Fibroblast of skin of abdomen (primary cell): ENCODE measurements around the gene PRKN.

ENCODE experiments used
- DNase-seq: peaks from one replicate; pipeline ENCODE4 v3.0.0-alpha.2; 2013

Gene PRKN

DNA sequence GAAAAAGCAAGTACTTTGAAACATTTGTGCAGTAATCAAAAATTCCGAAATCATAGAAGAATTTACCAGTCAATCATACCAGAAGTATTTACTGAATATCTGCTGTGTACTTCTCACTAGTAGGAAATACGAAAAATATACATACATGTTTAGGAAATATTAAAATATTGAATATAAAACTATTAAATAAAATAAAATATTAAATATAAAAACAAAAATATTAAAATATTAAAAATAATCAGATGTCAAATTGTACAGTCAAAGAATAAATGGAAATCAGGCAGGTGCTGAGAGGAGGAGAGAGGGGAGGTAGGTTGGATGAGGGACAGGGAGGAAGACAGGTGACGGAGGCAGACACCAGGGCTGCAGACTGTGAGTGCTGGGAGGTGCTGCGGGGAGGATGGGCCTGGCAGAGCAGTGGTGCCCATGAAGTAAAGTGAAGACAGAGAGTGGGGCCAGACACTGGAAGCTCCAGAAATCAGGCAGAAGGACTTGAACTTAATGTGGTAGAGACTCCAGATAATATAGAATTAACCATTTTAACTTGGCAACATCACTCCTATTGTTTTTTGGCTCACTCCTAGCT lies 55.9 kb downstream of the PRKN start:
- no peak for DNase-seq

DNA sequence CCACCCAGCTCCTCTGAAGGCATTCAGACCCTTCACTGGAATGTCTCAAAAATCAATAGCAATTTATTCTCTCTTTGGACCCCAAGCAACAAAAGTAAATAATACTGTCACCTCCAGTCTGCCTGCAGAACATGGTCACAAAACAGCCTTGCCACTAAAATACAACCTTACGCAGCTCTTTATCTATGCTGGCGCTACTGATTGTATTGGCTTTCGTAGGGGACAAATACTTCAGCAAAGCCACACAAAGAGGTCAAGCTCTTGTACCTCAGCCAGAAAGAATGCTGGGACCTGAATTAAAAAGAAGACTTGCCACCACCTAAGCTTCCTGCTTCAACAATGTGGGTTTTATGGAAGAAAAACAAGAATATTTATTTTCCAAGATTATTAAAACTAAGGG lies 57.2 kb downstream of the PRKN start:
- DNase-seq = no peak

DNA sequence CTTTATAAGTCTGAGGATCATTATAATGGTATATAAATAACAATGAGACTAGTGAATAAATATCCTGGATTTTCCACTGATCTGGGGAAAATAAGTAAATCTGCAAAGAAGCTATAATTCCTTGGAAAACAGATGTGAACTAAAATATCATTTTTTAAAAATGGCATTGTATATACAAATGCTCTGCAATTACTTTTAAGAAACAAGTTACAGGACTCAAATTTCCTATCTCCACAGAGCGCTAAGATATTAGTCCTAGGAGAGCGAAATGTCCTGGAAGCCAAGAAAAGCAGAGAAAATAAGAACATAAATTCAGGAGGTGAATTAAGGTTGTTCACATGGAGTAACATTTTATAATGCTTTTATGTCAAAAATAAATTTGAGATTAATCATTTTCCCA lies 61.3 kb downstream of the PRKN start:
- no peak for DNase-seq

DNA sequence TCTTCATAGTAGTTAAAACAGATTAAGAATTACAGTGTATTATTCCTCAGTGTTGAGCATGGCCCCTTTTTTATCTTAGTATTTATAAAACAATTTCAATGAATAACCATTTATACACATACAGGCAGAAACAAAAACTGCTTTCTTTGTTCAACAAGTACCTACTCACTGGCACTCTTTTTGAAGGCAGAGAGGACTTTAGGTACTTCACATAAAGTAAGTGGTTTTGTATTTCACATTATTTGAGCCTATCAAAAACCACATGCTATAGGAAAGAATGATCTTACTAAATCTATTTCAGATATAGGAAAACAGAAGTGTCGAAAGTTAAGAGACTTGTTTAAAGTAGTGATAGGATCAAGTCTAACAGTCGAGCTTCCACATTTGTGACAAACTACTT lies 73.8 kb downstream of the PRKN start:
- no peak for DNase-seq

DNA sequence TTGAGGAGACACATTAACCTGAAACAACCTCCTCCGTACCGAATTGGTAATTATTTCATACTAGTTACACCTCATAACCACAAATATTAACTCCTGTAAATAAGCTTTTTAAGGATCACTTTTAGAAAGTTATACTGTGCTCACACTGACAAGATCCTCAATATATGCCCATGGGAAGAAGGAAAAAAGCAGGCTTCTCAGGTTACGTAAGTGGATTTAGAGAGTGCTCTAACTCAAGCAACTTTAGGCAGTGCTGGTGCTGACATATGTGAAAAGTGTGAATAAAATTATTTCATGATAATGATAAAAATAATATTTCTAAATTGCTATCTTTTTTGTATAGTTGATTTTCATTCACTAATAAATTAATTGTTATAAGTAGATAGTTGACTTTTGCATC lies 76.1 kb downstream of the PRKN start:
- DNase-seq = no peak

DNA sequence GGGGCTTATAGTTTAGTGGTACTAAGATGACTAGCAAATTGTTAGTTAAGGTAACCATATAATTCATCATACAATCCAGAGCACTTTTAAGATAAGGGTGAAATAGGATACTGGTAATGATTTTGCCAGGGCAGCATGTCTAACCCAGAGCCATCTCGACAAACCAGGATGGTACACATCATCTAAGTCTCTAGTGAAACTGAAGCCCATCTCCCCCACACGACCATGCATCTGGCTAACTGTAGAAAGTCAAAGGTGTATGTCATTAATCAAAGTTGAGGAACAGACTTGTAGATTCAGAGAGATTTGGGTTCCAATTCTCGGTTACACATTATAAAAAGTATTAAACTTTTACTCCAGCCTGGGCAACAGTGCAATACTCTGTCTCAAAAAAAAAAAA lies 78.3 kb downstream of the PRKN start:
- DNase-seq = no peak

DNA sequence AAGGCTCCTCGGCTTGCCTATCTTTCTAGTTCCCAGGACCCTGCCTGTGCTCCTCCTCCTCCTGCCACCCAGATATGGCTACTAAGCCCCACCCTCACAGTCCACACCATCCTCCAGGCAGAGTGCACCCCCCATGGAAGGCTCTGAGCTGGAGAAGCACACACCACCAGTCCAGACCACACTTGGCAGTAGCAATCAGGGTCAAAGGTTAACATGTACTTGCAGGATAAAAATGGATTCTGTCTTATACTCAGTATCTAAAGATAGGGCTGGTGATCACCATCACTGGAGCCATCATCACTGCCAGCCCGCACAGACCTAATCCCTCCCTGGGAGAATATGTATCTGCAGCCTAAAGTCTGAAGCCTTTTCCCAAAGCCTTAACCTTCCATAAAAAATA lies 83.4 kb downstream of the PRKN start:
- no peak for DNase-seq

DNA sequence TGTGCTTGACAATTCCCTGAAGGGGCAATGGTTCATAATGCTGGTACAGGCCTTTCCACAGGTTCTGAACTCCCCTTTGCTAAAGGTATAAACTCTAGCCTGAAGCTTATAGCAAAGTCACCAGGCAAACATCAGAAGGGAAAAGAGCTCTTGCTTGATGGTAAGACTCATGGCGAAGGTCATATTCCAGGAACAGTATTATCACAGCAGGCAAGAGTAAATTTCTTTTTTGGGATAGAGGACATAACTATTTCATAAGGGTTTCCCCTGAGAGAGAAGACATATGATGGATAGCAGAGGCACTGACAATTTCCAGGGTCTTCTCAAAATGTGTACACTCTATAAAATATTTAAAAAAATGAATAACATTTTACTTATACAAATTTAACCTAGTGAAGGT lies 86.8 kb downstream of the PRKN start:
- DNase-seq = no peak

DNA sequence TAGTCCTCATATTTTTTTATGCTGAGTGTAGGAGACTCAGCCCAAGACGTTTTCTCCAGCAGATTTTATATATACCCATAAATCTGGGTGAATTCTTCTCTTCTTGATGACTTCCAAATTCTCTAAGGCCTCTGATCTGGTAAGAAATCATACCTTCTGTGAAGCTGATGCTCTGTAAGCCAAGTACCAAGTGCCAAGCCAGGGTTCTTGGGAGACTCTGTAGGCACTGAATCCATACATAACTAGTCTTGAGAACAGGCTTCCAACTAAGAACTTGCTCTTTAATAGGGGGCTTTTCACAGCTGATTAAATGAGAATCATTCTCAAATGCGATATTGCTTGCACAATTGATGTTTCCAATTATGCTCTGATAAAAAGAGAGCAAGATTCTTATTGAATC lies 87.6 kb downstream of the PRKN start:
- DNase-seq = no peak

DNA sequence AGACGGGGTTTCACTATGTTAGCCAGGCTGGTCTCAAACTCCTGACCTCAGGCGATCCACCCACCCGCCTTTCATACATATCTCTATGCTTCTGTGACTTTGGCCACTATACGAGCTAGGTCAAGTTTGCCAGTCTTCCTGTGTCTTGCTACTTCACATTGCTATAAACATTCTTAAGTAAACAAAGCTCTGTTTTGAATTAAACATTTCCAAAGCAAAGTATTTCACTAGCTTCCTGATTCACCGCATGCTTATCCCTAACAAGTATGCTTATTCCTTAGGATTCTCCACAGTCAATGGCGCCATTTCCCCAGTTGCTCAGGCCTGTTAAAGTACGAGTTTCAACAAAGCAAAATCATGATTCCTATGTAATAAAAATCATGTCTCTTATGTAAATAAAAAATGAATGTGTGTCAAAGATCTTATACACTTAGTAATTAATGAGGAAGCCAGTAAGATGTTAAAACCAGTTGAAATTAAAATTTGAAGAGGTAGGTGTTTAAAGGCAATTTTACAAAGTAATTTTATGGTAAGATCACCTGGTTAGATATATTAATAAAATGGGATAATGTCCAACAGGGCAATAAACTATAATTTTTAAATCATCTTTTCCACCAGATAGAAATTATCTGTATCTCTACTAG lies 88.5 kb downstream of the PRKN start:
- DNase-seq = no peak

DNA sequence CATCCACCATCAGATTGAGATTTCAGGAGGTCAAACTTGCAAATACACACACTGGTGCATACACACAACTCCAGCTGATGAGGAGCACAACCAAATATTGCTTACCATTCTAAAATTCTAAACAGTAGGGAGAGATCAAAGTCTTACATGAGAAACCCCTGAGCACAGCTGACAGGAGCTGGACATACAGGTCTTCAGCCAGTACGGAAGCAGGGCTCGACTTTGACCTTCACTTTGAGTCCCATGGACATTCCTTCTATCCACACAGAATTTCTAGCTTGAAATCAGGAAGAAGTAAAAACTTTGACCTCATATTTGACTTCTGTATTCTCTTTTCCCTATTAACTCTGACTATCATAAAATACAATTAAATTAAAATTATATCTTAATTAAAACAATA lies 90.2 kb downstream of the PRKN start:
- no peak for DNase-seq

DNA sequence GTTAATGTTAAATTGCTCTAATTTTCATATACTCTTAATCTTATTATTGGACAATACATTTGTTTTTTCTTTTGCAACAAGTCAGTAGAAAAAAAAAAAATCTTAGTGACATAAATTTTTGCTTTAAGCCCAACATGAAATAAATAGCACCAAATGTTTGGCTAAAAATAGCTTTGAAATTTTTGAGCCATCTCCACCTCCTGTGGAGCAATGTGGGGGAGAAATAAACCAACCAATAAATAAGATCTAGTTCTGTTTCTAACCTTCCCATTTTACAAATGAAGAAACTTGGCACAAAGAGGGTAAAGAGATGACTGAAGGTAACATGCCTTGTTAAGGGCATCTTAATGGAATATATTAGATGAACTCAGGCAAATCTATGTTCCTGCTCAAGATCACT lies 91.4 kb downstream of the PRKN start:
- DNase-seq = no peak

DNA sequence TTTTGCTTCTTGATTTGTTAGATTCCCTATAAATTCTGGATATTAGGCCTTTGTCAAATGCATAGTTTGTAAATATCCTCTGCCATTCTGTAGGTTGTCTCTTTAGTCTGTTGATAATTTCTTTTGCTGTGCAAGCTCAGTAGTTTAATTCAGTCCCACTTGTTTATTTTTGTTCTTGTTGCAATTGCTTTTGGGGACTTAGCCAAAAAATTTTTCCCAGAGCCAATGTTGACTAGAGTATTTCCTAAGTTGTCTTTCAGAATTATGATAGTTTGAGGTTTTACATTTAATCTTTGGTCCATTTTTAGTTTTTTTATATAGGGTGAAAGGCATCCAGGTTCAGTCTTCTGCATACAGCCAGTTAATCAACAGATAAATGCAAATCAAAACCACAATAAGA lies 96.0 kb downstream of the PRKN start:
- DNase-seq = no peak

DNA sequence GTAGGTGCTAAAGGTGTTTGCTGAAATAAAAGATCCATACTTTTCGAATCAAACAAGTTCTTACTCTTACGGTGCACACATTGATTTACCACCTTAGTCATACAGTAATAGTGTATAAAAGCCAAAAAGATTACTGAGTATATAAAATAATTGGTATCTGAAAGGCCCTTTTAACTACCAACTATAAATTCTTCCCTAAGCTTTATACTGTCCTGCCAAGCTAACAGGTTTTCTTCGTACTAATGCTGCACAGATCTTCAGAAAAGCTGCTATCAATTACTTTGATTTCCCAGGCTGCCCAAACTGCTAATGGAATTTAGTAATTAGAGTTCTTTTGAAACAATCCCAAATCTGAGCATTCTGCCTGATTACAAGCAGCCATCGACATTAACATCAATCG lies 97.5 kb downstream of the PRKN start:
- no peak for DNase-seq

DNA sequence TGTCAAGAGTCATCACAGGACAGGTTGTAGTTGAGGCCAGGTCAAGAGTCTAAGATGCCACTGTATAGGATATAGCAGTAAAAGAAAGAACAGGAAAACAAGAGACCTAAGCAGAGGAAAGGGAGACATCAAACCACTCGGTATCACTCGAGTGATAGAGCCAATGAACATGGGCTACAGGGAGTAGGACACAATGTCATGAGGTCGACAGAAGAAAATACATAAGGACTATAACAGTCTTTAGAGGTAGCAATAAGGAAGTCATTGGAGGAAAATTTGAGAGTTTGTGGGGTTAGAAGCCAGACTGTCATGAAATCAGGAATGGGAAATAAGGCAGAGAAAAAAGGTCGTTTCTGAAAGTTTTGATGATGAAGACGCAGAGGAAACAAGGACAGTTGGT lies 99.7 kb downstream of the PRKN start:
- DNase-seq = no peak

DNA sequence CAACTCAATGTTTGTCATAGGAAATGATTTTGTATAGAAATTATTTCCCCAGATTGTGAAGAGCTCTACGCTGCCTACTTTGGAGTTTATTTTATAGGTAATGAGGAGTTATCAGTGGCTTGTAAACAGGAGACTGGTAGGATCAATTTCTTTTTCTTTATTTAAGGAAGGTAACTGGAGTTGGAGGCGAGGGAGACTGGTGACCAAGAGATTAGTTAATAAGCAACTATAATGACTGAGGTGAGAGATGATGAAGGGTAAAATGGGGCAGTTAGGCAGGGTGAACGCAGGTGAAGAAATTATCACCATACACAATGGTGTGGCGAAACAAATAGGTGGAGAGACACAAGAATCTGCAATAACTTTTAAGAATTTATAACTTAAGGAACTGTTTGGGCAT lies 100.2 kb downstream of the PRKN start:
- DNase-seq = no peak

DNA sequence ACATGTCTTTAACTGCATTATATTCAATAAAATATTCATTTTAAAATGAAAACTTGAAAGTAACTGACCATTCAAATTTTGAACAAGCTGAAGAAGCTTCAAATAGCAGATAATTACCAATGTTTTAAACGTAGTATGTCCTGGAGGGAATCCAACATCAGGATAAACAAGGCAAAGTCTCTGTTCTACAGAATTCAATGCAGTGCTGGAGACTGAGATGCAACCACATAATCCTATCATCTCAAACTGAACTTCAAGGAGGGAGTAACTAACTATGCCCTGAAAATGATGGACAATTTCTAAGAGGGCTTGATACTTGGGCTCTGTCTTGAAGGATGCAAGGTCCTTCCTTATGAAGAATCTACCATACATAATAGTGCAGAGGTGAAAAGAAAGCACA lies 100.7 kb downstream of the PRKN start:
- DNase-seq = no peak

DNA sequence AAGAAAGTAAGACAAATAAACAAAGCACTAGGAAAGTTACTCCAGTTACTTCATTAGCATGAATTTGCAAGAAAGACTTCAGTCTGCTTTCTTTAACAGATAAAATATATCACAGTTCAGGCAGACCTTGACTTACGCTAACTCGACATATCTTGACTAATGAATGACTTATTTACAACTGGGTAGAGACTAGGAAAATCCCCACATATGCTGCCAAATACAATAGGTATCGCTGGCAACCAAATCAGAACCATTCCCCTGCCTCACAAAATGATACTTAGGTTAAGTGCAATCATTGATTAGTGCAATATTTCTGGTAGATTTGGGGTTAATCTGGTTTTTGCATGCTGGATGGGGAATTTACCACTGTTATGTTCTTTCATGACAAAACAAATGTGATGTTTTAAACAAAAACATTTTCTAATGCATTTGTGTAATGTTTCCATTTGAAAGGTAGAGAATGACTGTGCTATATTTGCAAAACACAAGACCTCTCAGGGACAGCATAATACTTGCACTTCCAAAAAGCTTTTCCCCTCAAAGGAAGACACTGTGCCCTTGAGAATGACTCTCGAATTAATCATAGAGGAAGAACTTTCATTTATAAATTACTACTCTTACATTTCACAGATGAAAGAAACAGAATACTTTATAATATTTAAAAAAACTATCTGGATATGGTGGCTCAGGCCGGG lies 101.6 kb downstream of the PRKN start:
- DNase-seq = no peak

DNA sequence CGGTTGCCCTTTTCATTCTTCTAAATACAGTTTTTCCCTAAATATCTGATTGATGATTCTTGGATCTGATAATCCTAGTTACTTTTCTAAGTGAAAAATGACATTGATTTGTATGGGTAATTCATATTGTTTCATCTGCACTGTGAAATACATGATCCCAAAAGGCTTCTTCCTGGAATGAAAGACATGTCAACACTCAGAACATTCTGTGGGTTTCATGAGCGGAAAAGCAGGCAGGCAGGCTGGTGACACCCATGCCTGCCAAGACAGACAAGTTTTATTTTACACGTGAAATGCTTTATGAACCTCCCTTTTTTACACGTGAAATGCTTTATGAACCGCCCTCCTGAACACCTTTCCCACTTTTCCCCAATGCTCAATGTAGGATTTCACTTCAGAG lies 105.0 kb downstream of the PRKN start:
- no peak for DNase-seq

DNA sequence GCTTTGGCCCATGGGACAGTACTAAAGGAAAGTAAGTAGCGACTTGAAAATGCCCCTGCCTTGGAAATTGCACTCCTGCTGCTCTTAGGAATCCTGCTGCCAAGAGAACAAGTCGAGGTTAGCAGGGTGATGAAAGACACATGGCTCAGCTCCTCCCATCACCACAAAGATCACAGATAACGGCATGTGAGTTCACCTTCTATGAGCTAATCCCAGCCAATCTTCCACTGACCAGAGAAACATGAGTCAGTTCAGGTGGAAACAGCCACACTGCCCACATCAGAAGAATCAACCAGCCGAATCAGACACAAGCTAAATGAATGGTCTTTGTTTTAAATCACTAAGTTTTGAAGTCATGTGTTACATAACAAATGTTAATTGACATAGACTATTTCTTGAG lies 106.3 kb downstream of the PRKN start:
- peak; percentile 41 for DNase-seq

DNA sequence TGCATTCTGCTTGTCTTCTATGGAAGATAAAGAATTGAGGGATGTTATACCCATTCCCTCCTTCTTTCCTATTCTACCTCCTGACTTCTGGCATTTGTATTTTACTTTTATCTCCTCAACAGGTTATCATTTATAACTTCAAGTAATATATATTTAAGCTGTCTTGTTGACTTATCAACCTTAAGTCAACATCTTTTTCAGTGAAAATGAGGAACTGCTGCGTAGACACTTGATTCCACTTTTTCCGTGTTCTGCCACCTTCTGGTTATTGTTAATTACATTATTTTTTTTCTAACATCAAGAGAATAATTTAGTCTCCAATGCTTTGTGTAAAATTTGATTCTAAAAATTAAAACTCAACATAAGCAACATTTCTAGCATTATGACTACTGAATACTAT lies 107.5 kb downstream of the PRKN start:
- DNase-seq = no peak

DNA sequence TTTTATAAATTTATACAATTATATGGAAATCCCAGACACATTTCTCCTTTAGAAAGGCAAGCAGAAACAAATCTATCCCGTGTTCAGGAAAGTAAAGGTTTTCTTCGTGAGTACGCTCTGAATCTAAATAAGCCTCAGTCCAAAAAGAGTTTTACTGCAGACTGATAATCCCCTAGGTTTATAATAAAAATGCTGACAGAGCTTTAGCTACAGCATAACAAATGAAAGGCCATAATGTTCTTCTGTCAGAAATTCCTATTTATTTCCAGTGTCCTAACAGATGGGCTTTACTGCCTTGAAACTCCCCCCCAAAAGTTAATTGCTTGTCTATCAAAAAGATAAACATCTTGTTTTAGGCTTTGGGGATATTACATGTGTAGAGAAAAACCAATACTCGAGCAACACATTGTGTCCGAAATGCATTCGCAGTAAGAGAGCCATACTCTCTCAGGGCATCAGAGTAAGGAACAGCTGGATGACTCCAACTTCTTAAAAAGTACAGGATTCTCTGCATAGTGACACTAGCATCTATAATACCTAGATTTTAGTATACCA lies 109.0 kb downstream of the PRKN start:
- no peak for DNase-seq

DNA sequence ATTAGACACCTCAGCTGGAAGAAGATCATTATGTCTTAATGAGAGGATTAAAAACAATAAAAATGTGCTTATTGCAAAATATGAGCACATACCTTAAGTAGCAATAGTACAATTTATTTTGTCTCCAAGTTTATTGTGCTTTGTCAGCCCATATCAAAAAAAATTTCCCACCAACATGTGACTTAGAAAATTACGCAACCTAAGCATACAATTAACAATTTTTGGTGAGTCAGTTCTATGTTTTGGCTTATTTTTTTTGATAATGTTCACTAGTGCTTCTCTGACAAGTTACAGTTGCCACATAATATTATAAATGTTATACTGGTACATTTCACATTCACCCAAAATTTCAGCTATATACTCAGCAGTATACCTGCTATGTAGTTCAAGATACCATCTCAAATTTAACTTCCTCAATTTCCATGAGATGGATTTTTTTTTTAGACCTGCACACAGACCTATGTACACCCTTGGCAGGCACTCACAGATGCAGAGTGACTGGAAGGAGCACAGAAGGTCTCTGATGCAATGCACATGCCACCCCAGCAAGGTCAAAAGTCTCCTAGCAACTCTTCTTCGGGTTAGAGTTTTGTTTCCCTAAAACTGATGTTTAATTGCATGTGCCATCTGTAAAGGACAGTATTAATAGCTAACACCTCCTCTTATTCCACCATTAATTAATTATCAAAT lies 112.4 kb downstream of the PRKN start:
- DNase-seq = peak; percentile 8

DNA sequence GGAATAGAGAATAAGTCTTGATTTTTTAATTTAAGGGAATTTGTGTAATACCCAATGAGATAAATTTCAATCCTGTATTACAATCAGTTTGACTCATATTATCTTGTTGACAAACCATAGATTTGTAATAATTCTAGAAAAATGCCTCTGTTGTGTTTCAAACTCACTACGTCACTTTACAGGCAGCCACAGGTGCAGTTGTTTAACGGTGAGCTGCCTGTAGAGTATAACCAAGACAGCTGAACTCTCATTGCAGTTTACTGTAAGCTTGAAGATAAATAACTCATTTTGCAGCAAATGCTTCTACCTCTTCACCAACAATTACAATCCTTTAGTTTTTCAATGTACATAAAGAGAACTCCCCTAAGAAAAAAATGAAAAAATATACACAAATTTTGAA lies 114.3 kb downstream of the PRKN start:
- no peak for DNase-seq
